Esophagus squamous epithelium (tissue), 5 donors: ENCODE results near the gene FAAP20. TPM values are rescaled to one million over a fixed set of nuclear protein-coding genes. Genes with fewer than 3 reads are reported as not detected.

ENCODE experiments used
- DNase-seq: peaks from one replicate; lab custom pipeline; 2025; lab: John Stamatoyannopoulos, UW
- H3K27ac ChIP-seq, 4 donors: fragments of 200-600 bp; sonication (generic); one replicate each; pipeline ENCODE4 v1.5.1; 2016 to 2019; ENCODE audit warnings: mild to moderate bottlenecking in 1 of 4
- H3K27me3 ChIP-seq, 4 donors: fragments of 200-600 bp; sonication (generic); 1 replicate in 3 of 4; 2 replicates in 1 of 4; pipeline versions ENCODE4 v1.5.1 to v1.6.0; 2017 to 2021; ENCODE audit warnings: antibody characterized with exemption in 1 of 4
- H3K36me3 ChIP-seq, 3 donors: fragments of 200-600 bp; sonication (generic); one replicate each; pipeline ENCODE4 v1.5.1; 2016 to 2019
- H3K4me1 ChIP-seq, 3 donors: fragments of 200-600 bp; sonication (generic); one replicate each; pipeline ENCODE4 v1.5.1; 2017 to 2019
- H3K4me3 ChIP-seq, 4 donors: fragments of 200-600 bp; sonication (generic); 1 replicate in 3 of 4; 2 replicates in 1 of 4; pipeline ENCODE4 v1.5.1; 2016 to 2019; ENCODE audit warnings: mild to moderate bottlenecking in 2 of 4, moderate library complexity in 1 of 4
- H3K9me3 ChIP-seq, 3 donors: fragments of 200-600 bp; sonication (generic); one replicate each; pipeline ENCODE4 v1.5.1; 2016 to 2019
- POLR2A ChIP-seq, 4 donors: fragments of 450-650 bp; IDR thresholded peaks; one replicate each; pipeline ENCODE4 v1.6.1; 2017; ENCODE audit warnings: antibody characterized with exemption in 4 of 4, mild to moderate bottlenecking in 4 of 4, moderate library complexity in 3 of 4
- WGBS, 2 donors: methylation state at CpG; one replicate each; pipeline ENCODE4 v1.1.5; 2018; 5-methylcytosine and 5-hydroxymethylcytosine counted together
- intact Hi-C: fragments of 100-400 bp; cut with DNase I; formaldehyde crosslinking; loops from one replicate; pipeline ENCODE4 v1.15.0; 2022
- total RNA-seq, 4 donors: library from RNA; depleted of rRNA; stranded (reverse); fragments of >200 nt; gene quantifications; one replicate each; pipeline ENCODE4 v1.1.0, GENCODE V29; 2016
- TF ChIP-seq, protein P1 (sequence below), 6 experiments: fragments of 450-650 bp in 4 of 6; fragments of 200-600 bp in 2 of 6; sonication (generic) in 2 of 6; IDR thresholded peaks; one replicate each; pipeline ENCODE4 v1.5.1; 2016 to 2019; ENCODE audit warnings: antibody characterized with exemption in 6 of 6, mild to moderate bottlenecking in 4 of 6, moderate library complexity in 4 of 6
- donor health status: DM: yes; HTN: yes; CAD: no.

The FAAP20 gene
- total RNA-seq, 4 donors from 2014 or later: 8.6 to 22.5 (median 18.1) TPM

DNA sequence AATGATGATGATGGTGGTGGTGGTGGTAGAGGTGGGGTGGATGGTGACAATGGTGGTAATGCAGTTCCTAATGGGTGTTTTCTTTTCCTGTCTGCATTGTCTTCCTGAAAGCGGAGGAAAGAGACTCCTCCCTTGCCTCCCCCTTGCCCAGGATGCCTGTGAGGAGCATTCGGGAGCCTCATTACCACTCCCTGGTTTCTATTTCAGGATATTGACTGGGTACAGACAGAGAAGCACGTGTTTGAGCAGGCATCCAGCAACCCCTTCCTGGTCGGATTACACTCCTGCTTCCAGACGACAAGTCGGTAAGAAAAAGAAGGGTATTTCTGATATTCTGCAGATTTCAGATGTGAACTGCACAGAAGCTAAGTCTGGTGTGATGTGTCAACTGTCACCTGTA is 38.8 kb downstream of the FAAP20 start:
- TF ChIP-seq POLR2A (IDR thresholded peaks at IDR 0.05): no peak
- TF ChIP-seq, protein P1, sequence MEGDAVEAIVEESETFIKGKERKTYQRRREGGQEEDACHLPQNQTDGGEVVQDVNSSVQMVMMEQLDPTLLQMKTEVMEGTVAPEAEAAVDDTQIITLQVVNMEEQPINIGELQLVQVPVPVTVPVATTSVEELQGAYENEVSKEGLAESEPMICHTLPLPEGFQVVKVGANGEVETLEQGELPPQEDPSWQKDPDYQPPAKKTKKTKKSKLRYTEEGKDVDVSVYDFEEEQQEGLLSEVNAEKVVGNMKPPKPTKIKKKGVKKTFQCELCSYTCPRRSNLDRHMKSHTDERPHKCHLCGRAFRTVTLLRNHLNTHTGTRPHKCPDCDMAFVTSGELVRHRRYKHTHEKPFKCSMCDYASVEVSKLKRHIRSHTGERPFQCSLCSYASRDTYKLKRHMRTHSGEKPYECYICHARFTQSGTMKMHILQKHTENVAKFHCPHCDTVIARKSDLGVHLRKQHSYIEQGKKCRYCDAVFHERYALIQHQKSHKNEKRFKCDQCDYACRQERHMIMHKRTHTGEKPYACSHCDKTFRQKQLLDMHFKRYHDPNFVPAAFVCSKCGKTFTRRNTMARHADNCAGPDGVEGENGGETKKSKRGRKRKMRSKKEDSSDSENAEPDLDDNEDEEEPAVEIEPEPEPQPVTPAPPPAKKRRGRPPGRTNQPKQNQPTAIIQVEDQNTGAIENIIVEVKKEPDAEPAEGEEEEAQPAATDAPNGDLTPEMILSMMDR (IDR thresholded peaks at IDR 0.05): no peak
- Histone ChIP-seq H3K4me1 (peaks cover 0 to 12% (median 0%) of the 10 kb centered on the region in 3 donors), H3K27me3 (no peaks in the 10 kb centered on the region), H3K4me3 (no peak overlapping the region), H3K36me3 (peaks cover 0 to 90% (median 0%) of the 10 kb centered on the region in 3 donors), H3K27ac (no peak overlapping the region), H3K9me3 (no peaks in the 10 kb centered on the region)
- intact Hi-C loops: no loop called here
- WGBS, 2 donors: 68 to 86% methylated on average over 6 of the region's 6 CpGs
- no peak for DNase-seq

DNA sequence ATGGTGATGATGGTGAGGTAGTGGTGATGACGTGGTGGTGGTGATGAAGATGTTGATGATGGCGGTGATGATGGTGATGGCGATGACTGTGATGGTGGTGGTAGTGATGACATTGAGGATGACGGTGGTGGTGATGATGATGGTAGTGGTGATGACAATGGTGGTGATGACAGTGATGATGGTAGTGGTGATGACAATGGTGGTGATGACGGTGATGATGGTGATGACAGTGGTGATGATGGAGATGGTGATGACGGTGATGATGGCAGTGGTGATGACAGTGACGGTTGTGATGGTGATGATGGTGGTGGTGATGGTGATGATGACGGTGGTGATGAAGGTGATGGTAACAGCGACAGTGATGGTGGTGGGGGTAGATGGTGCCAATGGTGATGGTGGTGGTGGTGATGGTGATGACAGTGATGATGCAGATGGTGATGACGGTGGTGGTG is 39.4 kb downstream of the FAAP20 start:
- no peak overlapping the region for H3K27ac ChIP-seq
- no peak for DNase-seq
- TF ChIP-seq POLR2A (IDR thresholded peaks at IDR 0.05): no peak
- TF ChIP-seq, protein P1 (IDR thresholded peaks at IDR 0.05): no peak
- no peak overlapping the region for H3K4me3 ChIP-seq
- 95 to 98% methylated on average over 10 of the region's 10 CpGs for WGBS, 2 donors
- H3K27me3 ChIP-seq: no peaks in the 10 kb centered on the region
- H3K4me1 ChIP-seq: peaks cover 0 to 12% (median 0%) of the 10 kb centered on the region in 3 donors
- H3K36me3 ChIP-seq: peaks cover 0 to 87% (median 0%) of the 10 kb centered on the region in 3 donors
- H3K9me3 ChIP-seq: no peaks in the 10 kb centered on the region
- intact Hi-C loops: no loop called here

DNA sequence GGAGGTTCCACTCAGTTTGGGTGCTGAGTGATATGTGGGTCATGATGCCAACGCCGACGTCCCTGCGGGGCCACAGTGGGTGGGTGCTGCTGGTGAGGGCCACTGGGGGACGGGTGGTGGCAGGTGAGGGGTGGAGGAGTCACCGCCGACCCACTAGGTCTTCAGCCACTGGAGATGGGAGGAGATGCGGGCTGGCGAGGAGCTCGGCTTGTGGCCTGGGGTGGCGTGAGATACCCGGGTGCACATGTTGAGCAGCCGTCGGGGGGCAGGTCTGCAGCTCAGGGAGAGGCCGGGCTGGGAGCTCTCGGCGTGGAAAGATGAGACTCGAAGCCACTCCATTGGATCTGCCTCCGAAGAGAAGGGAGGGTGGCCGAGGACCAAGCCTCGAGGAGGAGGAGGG is 40.5 kb downstream of the FAAP20 start:
- peaks cover 0 to 12% (median 0%) of the 10 kb centered on the region in 3 donors for H3K4me1 ChIP-seq
- 96 to 99% methylated on average over 17 of the region's 21 CpGs for WGBS, 2 donors
- no peaks in the 10 kb centered on the region for H3K27me3 ChIP-seq
- no peaks in the 10 kb centered on the region for H3K9me3 ChIP-seq
- H3K4me3 ChIP-seq: no peak overlapping the region
- intact Hi-C loops: no loop called here
- no peak for TF ChIP-seq POLR2A (IDR thresholded peaks at IDR 0.05)
- TF ChIP-seq, protein P1 (IDR thresholded peaks at IDR 0.05): no peak
- no peak overlapping the region for H3K27ac ChIP-seq
- no peak for DNase-seq
- peaks cover 0 to 83% (median 0%) of the 10 kb centered on the region in 3 donors for H3K36me3 ChIP-seq

DNA sequence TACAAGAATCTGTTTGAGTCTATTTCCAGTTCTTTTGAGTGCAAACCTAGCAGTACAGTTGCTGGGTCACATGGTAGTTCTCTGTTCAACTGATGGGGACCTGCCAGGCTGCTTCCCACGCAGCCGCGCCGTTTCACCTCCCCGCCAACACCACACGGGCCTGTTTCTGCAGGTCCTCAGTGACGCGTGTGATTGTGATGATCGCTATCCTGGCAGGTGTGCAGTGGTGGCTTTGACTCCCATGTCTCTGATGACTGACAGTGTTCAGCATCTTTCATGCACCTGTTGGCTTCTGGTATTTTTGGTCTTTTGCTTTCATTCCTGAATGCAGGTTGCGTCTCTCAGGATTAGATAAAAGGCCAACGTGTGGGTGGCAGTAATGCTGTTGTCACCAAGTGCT is 41.6 kb downstream of the FAAP20 start:
- intact Hi-C loops: no loop called here
- Histone ChIP-seq H3K36me3 (peaks cover 0 to 82% (median 0%) of the 10 kb centered on the region in 3 donors), H3K4me1 (peaks cover 0 to 12% (median 0%) of the 10 kb centered on the region in 3 donors), H3K27ac (no peak overlapping the region), H3K9me3 (no peaks in the 10 kb centered on the region), H3K27me3 (no peaks in the 10 kb centered on the region), H3K4me3 (no peak overlapping the region)
- TF ChIP-seq, protein P1 (IDR thresholded peaks at IDR 0.05): no peak
- TF ChIP-seq POLR2A (IDR thresholded peaks at IDR 0.05): no peak
- 50 to 65% methylated on average over 9 to 11 of the region's 11 CpGs for WGBS, 2 donors
- DNase-seq: no peak

DNA sequence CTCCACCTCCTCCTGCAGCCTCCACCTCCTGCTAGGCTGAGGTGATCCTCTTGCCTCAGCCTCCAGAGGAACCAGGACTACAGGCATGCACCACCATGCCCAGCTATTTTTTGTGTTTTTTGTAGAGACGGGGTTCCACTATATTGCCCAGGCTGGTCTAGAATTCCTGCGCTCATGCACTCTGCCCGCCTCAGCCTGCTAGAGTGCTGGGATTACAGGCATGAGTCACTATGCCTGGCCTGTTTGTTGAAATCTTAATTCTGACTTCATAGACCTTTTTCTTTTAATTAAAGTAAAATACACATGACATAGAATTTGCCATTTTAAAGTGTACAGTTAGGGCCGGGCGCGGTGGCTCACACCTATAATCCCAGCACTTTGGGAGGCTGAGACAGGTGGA is 42.7 kb downstream of the FAAP20 start:
- TF ChIP-seq POLR2A (IDR thresholded peaks at IDR 0.05): no peak
- TF ChIP-seq, protein P1 (IDR thresholded peaks at IDR 0.05): no peak
- DNase-seq: no peak
- 77 to 92% methylated on average over 5 of the region's 6 CpGs for WGBS, 2 donors
- Histone ChIP-seq H3K27ac (no peak overlapping the region), H3K27me3 (no peaks in the 10 kb centered on the region), H3K36me3 (peaks cover 0 to 81% (median 0%) of the 10 kb centered on the region in 3 donors), H3K4me1 (peaks cover 0 to 12% (median 0%) of the 10 kb centered on the region in 3 donors), H3K9me3 (no peaks in the 10 kb centered on the region), H3K4me3 (no peak overlapping the region)
- intact Hi-C loops: no loop called here
